Esophagus squamous epithelium (tissue), 5 donors: ENCODE data around the gene ANP32E. TPM values are rescaled to one million over a fixed set of nuclear protein-coding genes. Genes with fewer than 3 reads are reported as not detected.

ENCODE experiments used
- DNase-seq: peaks from one replicate; lab custom pipeline; 2025; lab: John Stamatoyannopoulos, UW
- H3K27ac ChIP-seq, 4 donors: fragments of 200-600 bp; sonication (generic); one replicate each; pipeline ENCODE4 v1.5.1; 2016 to 2019; ENCODE audit warnings: mild to moderate bottlenecking in 1 of 4
- H3K27me3 ChIP-seq, 4 donors: fragments of 200-600 bp; sonication (generic); 1 replicate in 3 of 4; 2 replicates in 1 of 4; pipeline versions ENCODE4 v1.5.1 to v1.6.0; 2017 to 2021; ENCODE audit warnings: antibody characterized with exemption in 1 of 4
- H3K36me3 ChIP-seq, 3 donors: fragments of 200-600 bp; sonication (generic); one replicate each; pipeline ENCODE4 v1.5.1; 2016 to 2019
- H3K4me1 ChIP-seq, 3 donors: fragments of 200-600 bp; sonication (generic); one replicate each; pipeline ENCODE4 v1.5.1; 2017 to 2019
- H3K4me3 ChIP-seq, 4 donors: fragments of 200-600 bp; sonication (generic); 1 replicate in 3 of 4; 2 replicates in 1 of 4; pipeline ENCODE4 v1.5.1; 2016 to 2019; ENCODE audit warnings: mild to moderate bottlenecking in 2 of 4, moderate library complexity in 1 of 4
- H3K9me3 ChIP-seq, 3 donors: fragments of 200-600 bp; sonication (generic); one replicate each; pipeline ENCODE4 v1.5.1; 2016 to 2019
- CTCF ChIP-seq, 6 experiments: fragments of 450-650 bp in 4 of 6; fragments of 200-600 bp in 2 of 6; sonication (generic) in 2 of 6; IDR thresholded peaks; one replicate each; pipeline ENCODE4 v1.5.1; 2016 to 2019; ENCODE audit warnings: antibody characterized with exemption in 6 of 6, mild to moderate bottlenecking in 4 of 6, moderate library complexity in 4 of 6
- POLR2A ChIP-seq, 4 donors: fragments of 450-650 bp; IDR thresholded peaks; one replicate each; pipeline ENCODE4 v1.6.1; 2017; ENCODE audit warnings: antibody characterized with exemption in 4 of 4, mild to moderate bottlenecking in 4 of 4, moderate library complexity in 3 of 4
- WGBS, 2 donors: methylation state at CpG; one replicate each; pipeline ENCODE4 v1.1.5; 2018; 5-methylcytosine and 5-hydroxymethylcytosine counted together
- intact Hi-C: fragments of 100-400 bp; cut with DNase I; formaldehyde crosslinking; loops from one replicate; pipeline ENCODE4 v1.15.0; 2022
- total RNA-seq, 4 donors: library from RNA; depleted of rRNA; stranded (reverse); fragments of >200 nt; gene quantifications; one replicate each; pipeline ENCODE4 v1.1.0, GENCODE V29; 2016
- donor health status: DM: yes; HTN: yes; CAD: no.

ANP32E gene
- total RNA-seq, 4 donors from 2014 or later = 8.8 to 23.6 (median 18.5) TPM

GRCh38 chr1:150268705-150269403 lies 32.9 kb upstream of the ANP32E start, which contains the start of gene APH1A:
Gene APH1A, minus strand, starts transcription at chr1:150269016. Its CDS starts 206 bp downstream, at chr1:150268810.
- intact Hi-C loops = no loop called here
- H3K4me3 ChIP-seq = peak within 1 kb of the TSS; percentile 89 to 98 (median 96)
- peak in 3 of 4 donors; percentile 15 to 74 (median 30) for TF ChIP-seq POLR2A (IDR thresholded peaks at IDR 0.05)
- no peak for TF ChIP-seq CTCF (IDR thresholded peaks at IDR 0.05)
- H3K27me3 ChIP-seq = no peaks in the 10 kb centered on the region
- DNase-seq = peak; percentile 89
- no peaks in the 10 kb centered on the region for H3K9me3 ChIP-seq
- WGBS, 2 donors = 2 to 3% methylated on average over 8 to 12 of the region's 49 CpGs
- H3K27ac ChIP-seq = peak within 1 kb of the TSS; percentile 94 to 99 (median 99)
- H3K36me3 ChIP-seq = peaks cover 7 to 40% (median 17%) of the 10 kb centered on the region in 3 donors
- peaks cover 15 to 47% (median 19%) of the 10 kb centered on the region in 3 donors for H3K4me1 ChIP-seq

GRCh38 chr1:150268340-150268704 lies 32.4 kb upstream of the ANP32E start:
- H3K27me3 ChIP-seq = no peaks in the 10 kb centered on the region
- 0% methylated on average over 11 to 19 of the region's 21 CpGs for WGBS, 2 donors
- peaks cover 15 to 44% (median 19%) of the 10 kb centered on the region in 3 donors for H3K4me1 ChIP-seq
- intact Hi-C loops = no loop called here
- peak overlapping the region; percentile 94 to 99 (median 99) for H3K27ac ChIP-seq
- peak overlapping the region; percentile 89 to 98 (median 96) for H3K4me3 ChIP-seq
- peaks cover 7 to 37% (median 17%) of the 10 kb centered on the region in 3 donors for H3K36me3 ChIP-seq
- no peaks in the 10 kb centered on the region for H3K9me3 ChIP-seq
- no peak for DNase-seq
- TF ChIP-seq POLR2A (IDR thresholded peaks at IDR 0.05) (no peak), CTCF (IDR thresholded peaks at IDR 0.05) (no peak)

GRCh38 chr1:150267896-150268295 lies 32.0 kb upstream of the ANP32E start:
- 24 to 36% methylated on average over 4 to 6 of the region's 6 CpGs for WGBS, 2 donors
- intact Hi-C loops = no loop called here
- Histone ChIP-seq H3K4me1 (peaks cover 15 to 44% (median 16%) of the 10 kb centered on the region in 3 donors), H3K27ac (peak overlapping the region; percentile 94 to 99 (median 99)), H3K4me3 (peak overlapping the region; percentile 89 to 98 (median 96)), H3K36me3 (peaks cover 7 to 37% (median 17%) of the 10 kb centered on the region in 3 donors), H3K9me3 (no peaks in the 10 kb centered on the region), H3K27me3 (no peaks in the 10 kb centered on the region)
- TF ChIP-seq POLR2A (IDR thresholded peaks at IDR 0.05) = no peak
- TF ChIP-seq CTCF (IDR thresholded peaks at IDR 0.05) = no peak
- no peak for DNase-seq

GRCh38 chr1:150263549-150263948 lies 27.6 kb upstream of the ANP32E start:
- H3K27ac ChIP-seq = peak overlapping the region in 1 of 4 donors; percentile 9
- H3K4me3 ChIP-seq = no peak overlapping the region
- no peaks in the 10 kb centered on the region for H3K9me3 ChIP-seq
- H3K36me3 ChIP-seq = peaks cover 7 to 37% (median 17%) of the 10 kb centered on the region in 3 donors
- peaks cover 15 to 46% (median 18%) of the 10 kb centered on the region in 3 donors for H3K4me1 ChIP-seq
- no peak for TF ChIP-seq CTCF (IDR thresholded peaks at IDR 0.05)
- TF ChIP-seq POLR2A (IDR thresholded peaks at IDR 0.05) = no peak
- WGBS, 2 donors = 79 to 84% methylated on average over 6 of the region's 6 CpGs
- peaks cover 0 to 4% (median 0%) of the 10 kb centered on the region in 4 donors for H3K27me3 ChIP-seq
- intact Hi-C loops = no loop called here
- DNase-seq = no peak
